NCI-H446 treated with DMSO at 0.1 percent for 48 hours (cell line): ENCODE results near the gene XRN2.

Experiments
- DNase-seq: peaks from one replicate; lab custom pipeline; 2025; lab: John Stamatoyannopoulos, UW

The XRN2 gene, protein sequence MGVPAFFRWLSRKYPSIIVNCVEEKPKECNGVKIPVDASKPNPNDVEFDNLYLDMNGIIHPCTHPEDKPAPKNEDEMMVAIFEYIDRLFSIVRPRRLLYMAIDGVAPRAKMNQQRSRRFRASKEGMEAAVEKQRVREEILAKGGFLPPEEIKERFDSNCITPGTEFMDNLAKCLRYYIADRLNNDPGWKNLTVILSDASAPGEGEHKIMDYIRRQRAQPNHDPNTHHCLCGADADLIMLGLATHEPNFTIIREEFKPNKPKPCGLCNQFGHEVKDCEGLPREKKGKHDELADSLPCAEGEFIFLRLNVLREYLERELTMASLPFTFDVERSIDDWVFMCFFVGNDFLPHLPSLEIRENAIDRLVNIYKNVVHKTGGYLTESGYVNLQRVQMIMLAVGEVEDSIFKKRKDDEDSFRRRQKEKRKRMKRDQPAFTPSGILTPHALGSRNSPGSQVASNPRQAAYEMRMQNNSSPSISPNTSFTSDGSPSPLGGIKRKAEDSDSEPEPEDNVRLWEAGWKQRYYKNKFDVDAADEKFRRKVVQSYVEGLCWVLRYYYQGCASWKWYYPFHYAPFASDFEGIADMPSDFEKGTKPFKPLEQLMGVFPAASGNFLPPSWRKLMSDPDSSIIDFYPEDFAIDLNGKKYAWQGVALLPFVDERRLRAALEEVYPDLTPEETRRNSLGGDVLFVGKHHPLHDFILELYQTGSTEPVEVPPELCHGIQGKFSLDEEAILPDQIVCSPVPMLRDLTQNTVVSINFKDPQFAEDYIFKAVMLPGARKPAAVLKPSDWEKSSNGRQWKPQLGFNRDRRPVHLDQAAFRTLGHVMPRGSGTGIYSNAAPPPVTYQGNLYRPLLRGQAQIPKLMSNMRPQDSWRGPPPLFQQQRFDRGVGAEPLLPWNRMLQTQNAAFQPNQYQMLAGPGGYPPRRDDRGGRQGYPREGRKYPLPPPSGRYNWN

DNA sequence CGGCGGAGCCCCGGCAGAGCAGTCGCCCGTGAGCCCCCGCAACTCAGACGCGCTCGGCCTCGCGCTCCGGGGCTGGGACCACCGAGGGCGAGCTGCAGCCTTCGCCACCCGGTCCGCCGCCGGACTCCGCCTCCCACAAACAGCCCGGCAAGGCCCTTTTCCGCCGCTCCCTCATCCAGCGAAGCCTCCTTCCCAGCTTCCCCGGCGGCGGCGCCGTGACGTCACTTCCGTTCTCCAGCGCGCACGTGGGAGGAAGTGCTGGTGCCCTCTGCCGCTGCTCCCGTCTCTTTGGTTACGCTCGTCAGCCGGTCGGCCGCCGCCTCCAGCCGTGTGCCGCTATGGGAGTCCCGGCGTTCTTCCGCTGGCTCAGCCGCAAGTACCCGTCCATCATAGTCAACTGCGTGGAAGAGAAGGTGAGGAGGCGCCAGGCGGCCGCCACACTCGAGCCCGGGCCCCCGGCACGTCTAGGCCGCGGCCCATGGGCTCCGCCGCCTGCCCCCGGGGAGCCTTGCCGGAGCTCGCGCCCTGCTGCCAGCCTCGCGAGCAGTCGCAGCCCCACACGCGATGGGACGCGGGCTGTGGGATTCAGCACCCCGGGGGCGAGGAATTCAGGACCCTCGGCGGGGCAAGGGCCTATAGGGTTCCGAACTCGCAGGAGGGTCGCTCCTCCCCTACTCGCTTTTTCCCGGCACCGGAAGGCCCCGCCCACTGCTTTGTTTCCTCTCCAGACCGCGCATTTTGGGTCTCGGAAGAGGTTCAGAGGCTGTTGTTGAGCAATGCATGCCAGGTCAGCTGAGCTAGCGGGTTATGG is at the start of gene XRN2:
Gene XRN2 (plus strand): TSS at position 271 of the 811 bp plus-strand sequence. CDS start 68 bp downstream, at position 339.
- DNase-seq, result peak; percentile 83

DNA sequence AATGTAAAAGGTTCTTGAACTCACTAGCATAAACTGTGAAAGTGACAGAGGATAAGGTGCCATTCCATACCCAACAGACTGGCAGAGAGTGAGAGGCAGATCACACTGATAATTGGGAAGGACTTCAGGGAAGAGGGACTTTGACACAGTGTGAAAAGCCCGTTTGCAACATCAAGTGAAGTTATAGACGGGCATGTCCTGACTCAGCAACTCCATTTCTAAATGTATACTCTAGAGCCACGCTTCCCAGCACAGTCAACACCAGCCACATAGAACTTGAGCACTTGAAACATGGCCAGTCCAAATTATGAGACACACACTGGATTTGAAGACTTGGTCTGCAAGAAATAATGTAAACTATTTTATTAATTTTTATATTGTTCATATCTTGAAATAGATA is 45.9 kb upstream of the XRN2 start:
- DNase-seq, result no peak

DNA sequence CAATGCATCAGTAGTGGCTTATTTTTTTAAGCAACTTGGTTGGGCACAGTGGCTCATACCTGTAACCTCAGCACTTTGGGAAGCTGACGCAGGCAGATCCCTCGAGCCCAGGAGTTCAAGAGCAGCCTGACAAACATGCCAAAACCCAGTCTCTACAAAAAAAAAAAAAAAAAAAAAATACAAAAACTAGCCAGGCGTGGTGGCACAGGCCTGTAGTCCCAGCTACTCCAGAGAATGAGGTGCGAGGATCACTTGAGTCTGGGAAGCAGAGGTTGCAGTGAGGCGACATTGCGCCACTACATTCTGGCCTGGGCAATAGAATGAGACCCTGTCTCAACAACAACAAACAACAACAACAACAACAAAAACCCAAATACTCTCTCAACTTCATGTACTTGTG is 44.7 kb upstream of the XRN2 start:
- DNase-seq, result no peak

DNA sequence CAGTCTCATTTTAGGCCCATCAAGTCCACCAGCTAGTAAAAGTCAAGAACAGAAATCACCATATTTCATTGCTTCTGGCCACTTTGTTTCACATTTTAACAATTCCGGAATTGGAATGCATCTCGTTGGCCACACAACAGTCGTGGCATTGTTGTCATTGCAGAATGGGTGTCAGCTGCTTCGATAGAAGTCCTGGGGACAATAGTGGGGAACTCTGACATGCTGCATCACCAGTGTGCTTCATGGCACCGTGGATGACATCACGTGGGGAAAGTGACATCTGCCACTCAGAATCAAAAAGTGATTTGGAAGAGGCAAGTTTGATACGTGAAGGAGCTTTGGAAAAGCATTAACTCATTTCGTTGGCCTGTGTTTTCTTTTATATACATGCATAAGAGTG is 43.8 kb upstream of the XRN2 start:
- no peak for DNase-seq

DNA sequence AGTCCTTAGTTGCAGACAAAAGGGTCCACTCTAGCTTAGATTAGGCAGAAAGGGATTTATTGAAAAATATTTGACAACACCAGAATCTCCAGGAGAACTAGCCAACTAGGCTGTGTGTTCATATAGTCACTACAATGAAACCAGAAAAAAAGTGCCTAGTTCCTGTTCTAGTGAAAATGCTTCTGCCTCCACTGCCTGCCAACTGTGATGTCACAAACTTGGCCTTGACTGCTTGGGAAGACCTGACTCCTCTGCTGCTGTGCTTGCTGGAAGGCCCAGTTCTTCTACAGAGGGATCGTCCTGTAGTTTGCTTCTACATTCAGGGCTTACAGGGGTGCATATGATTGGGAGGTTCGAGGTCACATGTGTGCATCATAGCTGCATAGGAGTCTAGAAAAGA is 40.3 kb upstream of the XRN2 start:
- no peak for DNase-seq

DNA sequence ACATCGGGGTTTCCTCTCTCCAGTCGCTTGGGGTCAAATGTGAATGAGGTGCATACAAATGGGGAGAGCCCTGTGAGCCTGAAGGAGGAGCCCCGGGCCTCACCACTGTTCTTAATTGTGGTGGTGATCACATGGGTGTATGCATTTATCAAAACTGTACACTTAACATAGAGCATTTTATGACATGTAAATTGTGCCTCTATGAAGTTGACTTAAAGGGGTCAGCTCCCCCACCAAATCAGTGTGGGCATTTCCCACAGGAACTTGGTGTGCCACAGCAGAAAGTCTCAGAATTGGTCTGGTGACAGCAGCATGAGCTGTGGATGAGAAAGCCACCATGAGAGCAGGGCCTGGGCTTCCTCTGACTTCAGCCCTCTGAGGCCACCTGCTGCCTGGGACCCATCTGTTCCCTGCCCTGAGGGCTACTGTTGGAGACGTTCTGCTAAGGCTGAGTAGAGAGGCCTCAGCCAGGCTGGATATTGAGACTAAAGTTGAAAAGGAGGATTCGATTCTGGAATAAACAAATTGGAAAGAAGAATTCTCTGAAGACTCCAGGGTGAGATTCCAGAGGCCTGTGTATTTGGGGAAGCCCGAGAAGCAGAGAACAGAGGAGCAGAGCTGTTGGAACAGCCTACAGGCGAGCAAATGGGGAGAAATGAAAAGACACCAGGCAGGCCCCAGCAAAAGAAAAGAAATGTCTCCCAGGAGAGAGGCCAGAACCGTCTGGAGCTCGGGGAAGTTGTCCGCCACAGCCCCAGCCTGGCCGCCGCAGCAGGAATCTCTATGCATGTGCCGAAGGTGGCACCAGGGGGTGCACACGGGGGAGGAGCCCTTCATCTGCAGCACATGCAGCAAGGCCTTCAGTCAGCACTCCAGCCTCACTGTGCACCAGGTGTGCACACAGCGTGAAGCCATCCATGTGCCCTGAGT is 37.6 kb upstream of the XRN2 start:
- no peak for DNase-seq

DNA sequence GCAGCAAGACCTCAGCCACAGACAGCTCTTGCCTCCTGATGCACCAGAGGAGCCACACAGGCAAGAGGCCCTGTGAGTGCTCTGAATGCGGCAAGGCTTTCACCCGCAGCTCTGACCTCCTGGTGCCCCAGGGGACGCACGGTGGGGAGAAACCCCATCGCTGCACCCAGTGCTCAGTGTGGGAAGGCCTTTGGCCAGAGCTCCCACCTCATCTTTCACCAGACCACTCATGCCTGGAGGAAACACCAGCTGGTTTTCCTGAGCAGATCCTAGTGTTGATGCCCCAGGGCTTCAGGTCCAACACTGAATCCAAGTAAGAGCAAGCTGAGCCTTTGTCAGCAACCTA is 37.0 kb upstream of the XRN2 start:
- no peak for DNase-seq

DNA sequence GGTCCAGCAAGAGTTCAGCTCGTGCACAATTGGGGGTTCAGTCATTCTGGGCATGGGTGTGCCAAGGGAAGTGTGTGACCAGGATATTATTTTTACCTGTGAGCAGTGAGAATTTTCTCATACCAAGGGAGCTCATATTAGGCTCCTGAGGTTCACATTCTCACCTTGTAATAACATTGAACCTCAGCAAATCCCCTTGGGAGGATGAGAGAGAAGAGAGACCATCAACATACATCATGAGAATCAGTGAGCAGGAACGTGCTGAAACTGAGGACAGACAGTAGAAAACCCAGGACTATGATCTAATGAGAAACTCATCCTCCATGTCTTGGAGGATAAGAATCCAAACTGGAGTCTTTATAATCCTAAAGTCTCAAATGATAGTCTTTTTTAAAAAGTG is 33.4 kb upstream of the XRN2 start:
- no peak for DNase-seq

DNA sequence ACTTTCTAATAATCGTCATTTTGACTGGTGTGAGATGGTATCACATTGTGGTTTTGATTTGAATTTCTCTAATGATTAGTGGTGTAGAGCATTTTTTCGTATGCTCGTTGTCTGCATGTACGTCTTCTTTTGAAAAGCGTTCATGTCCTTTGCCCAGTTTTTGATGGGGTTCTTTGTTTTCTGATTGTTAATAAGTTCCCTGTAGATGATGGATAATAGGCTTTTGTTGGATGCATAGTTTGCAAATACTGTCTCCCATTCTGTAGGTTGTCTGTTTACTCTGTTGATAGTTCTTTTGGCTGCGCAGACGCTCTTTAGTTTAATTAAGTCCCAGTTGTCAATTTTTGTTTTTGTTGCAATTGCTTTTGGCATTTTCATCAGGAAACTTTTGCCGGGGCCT is 32.3 kb upstream of the XRN2 start:
- no peak for DNase-seq

DNA sequence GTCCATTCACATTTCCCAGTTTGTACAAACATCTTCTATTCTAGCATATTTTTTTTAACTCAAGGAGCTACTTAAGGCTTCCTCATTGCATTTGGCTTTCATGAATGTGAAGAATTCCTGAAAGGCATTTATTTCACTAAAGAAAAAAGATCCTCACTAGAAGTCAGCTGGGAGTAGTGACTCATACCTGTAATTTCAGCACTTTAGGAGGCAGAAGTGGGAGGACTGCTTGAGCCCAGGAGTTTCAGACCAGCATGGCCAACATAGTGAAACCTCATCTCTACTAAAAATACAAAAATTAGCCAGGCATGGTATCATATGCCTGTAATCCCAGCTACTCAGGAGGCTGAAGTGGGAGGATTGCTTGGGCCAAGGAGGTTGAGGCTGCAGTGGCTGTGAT is 30.9 kb upstream of the XRN2 start:
- no peak for DNase-seq

DNA sequence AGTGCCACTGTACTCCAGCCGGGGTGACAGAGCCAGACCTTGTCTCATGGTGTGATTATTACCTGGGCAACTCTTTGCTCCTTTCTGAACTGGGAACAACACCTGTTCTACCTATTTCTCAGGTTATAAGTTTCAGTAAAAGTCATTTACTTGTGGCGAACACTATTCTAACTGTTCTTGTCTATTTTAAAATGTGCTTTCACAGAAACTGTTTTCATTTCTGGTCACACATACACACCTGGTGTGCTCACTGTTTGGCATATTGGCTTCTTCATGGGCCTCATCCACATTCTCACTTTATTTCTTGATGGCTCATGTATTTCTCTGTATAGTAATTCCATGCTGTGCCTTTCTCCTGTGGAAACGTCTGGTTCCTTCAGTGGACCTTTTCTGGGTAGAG is 30.5 kb upstream of the XRN2 start:
- no peak for DNase-seq

DNA sequence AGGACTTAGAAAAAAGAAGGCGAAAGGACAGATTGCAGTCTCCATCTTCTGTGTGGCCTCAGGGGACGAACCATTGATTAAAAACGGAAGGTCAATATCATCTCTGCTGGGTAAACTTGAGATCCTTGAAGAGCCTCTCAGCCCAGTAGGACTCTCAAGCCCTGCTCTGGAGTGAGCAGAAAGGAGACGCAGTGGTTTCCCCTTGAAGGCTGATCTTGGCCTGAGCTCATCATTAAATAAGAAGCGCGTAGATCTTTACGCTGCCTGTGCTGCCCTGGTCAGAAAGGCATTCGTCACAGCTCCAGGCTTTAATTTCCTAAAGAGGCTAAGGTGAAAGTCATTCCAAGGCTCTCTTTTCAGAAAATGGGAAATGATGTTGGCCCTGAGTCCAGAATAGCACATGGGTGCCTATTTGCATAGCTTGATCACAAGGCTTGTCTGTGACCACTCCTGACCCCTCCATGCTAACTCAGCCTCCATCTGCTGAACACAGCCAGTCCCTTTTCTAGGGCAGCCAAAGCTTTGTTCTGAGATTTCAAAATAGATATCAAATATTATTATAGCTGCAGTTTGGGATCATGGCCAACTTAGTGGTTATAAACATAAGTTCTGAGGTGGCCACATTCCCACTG is 29.3 kb upstream of the XRN2 start:
- no peak for DNase-seq

DNA sequence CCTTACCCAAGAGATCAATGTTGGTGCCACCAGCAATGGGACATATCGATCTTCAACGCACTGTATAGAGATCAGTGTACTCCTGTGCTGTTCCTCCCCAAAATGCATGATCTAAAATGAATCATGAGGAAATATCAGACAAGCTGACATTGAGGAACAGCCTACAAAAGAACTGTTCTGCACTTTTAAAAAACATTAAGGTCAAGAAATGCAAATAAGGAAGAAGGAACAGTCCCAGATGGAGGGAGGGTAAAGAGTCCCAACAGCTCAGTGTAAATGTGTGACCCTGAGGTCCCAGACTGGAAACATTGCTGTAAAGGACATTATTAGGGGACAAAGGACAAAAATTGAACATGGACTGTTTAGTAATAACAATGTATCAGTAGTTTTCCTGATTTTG is 24.3 kb upstream of the XRN2 start:
- no peak for DNase-seq

DNA sequence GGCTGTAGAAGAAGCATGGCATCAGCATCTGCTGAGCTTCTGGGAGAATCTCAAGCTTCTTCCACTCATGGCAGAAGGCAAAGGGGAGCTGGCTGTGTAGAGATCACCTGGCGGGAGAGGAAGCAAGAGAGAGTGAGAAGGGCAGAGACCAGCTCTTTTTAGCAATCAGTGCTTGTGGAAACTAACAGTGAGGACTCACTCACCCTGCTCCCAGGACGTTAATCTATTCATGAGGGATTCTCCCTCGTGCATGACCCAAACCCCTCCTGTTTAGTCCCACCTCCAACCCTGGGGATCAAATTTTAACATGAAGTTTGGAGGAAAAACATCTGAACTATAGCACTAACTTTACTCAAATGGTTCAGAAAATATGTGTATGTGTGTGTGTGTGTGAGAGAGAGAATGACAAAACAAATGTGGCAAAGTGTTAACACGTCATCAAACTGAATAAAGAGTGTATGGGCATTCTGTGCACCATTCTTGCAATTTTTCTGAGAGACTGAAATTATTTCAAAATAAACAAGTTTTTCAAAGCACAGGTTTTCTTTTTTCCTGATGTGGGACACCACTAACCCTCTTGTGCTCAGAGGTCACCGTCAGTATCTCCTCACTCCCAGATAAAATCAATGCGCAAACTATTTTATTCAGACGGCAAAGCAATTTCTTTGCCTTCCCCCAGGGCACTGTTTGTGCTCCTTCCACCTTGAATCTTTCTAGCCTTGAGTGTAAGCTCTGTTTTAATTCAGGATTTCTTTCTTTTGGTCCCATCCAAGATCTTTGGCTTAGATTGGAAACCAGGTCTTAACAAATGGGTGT is 23.2 kb upstream of the XRN2 start:
- no peak for DNase-seq

DNA sequence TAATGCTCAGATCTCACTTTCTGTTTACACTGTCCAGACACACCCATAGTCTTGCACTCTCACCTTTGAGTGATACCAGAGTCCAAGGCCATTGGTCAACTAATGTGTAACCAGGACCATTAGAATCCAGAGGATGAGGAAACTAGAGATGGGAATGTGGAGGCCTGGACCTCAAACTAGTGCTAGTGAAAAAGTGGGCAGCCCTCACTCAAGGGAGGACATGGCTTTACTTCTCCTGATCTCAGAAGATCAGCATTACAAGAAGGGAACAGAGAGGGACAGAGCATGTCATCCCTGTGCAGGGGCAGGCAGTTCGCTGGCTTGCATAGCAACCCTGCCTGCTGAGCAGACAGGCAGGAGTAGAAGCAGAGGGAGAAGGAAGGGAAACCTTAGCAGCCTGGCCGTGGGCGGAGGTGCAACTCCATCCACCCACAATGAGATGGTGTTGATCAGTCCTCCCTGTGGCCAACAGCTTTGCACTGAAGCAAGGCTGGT is 22.6 kb upstream of the XRN2 start:
- DNase-seq, result no peak

DNA sequence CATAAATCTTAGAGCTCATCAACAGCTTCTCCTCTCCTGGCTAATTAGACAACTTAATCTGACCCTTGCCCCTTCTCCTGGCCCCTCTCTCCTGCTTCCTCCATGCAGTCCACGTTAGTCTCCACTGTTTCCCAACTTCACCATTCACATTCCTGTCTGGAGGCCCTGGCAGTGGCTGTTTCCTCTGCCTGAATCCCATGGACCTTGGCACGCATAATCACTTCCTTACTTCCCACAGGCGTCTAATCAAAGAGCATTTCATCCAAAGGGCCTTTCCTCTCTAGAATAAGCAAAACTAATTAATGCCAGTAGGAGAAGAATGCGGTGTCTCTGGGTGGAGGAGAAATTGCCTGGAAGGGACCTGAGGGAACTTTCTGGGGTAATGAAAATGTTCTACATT is 16.4 kb upstream of the XRN2 start:
- no peak for DNase-seq

DNA sequence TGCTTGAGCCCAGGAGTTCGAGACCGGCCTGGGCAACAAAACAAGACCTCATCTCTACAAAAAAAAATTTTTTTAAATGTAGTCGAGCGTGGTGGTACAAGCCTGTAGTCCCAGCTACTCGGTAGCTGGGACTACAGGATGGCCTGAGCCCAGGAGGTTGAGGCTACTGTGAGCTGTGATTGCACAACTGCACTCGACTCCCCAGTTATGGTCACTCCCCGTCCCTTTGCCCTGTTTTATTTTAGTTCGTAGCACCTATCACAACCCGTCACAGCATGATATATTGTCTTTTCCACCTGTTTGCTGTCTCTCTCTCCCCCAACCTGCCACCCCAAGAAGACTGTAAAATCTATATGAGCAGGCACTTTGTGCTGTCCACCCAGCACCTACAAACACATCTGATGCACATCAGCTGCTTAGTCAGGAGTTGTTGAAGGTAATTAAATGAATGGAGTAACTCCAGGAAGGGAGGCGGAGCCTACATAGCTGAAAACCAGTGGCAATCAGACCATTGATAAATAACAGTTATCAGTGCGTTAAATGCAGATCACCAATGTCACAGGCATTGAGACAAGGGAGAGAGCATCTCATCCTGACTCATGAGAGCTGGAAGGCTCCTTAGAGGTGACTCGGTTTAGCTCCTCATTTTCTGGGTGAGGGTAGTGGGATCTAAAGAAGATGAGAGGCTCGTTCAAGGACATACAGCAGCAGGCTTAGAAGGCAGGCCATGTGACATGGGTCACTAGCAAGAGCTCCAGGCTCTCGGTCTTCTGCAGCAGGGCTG is 14.4 kb upstream of the XRN2 start:
- no peak for DNase-seq

DNA sequence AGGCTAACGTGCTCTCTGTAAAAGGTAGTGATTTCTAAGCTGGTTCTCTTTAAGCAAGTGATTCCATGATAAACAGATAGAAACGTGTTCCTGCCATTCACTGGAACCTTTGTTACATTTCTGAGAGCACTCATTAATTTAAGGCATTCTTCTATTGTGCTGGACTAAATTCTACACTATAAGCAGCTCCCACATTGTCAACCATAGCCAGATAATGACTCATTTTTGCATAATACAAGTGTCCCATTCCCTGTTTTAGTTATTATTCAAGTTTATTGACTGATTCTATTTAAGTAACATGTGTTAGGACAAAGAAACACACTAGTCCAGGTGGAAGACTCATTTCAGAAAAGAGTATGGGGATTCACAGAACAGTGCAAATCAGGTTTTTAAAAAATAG is 13.5 kb upstream of the XRN2 start:
- no peak for DNase-seq

DNA sequence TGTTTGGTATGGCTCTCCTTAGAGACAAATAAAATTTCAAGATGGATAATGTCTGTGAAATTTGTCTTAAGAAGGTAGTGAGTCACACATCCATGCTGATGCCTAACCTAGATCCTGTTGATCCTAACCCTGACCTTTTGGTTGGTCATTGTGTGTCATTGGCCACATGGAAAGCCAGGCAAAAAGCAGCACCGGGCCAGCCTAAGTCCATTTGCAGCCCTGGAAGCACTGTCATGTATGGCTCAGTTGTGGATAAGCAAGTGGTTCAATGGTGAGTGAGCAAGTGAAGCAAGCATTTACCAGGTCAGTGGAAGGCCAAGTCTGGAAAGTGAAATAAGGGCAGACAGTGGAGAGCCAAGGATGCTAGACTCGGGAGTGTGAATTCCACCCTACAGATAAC is 12.1 kb upstream of the XRN2 start:
- no peak for DNase-seq
